ENCODE data around the gene CD22.

Gene CD22

GRCh38 chr19:35296644-35297514 lies 32.1 kb upstream of the CD22 start:
- DNase-seq = no peak

GRCh38 chr19:35297515-35297848 lies 31.5 kb upstream of the CD22 start:
- DNase-seq = no peak

- DNase-seq = no peak
Observed at GRCh38 chr19:35297922-35298321, 31.1 kb upstream of the CD22 start.

GRCh38 chr19:35298561-35298972 lies 30.4 kb upstream of the CD22 start:
- no peak for DNase-seq

- DNase-seq = no peak
Observed at GRCh38 chr19:35299523-35300338, 29.3 kb upstream of the CD22 start.

- no peak for DNase-seq
Observed at GRCh38 chr19:35300339-35300649, 28.7 kb upstream of the CD22 start.

GRCh38 chr19:35301961-35302360 lies 27.0 kb upstream of the CD22 start:
- DNase-seq = no peak

- no peak for DNase-seq
Observed at GRCh38 chr19:35302446-35302845, 26.5 kb upstream of the CD22 start.

GRCh38 chr19:35303357-35303915 lies 25.6 kb upstream of the CD22 start:
- DNase-seq = no peak

- no peak for DNase-seq
Observed at GRCh38 chr19:35304036-35304435, 25.0 kb upstream of the CD22 start.

- DNase-seq = no peak
Observed at GRCh38 chr19:35305181-35305580, 23.8 kb upstream of the CD22 start.

GRCh38 chr19:35306473-35307246 lies 22.3 kb upstream of the CD22 start:
- DNase-seq = no peak

GRCh38 chr19:35307931-35308330 lies 21.1 kb upstream of the CD22 start:
- DNase-seq = no peak

GRCh38 chr19:35308910-35309309 lies 20.1 kb upstream of the CD22 start:
- no peak for DNase-seq

GRCh38 chr19:35309481-35310279 lies 19.3 kb upstream of the CD22 start:
- DNase-seq = no peak

- DNase-seq = no peak
Observed at GRCh38 chr19:35310331-35310730, 18.7 kb upstream of the CD22 start.

GRCh38 chr19:35310811-35311465 lies 18.0 kb upstream of the CD22 start:
- DNase-seq = no peak

GRCh38 chr19:35311901-35312665 lies 16.9 kb upstream of the CD22 start:
- DNase-seq = no peak

- no peak for DNase-seq
Observed at GRCh38 chr19:35313587-35313986, 15.4 kb upstream of the CD22 start.

GRCh38 chr19:35314031-35314430 lies 15.0 kb upstream of the CD22 start:
- no peak for DNase-seq
